ENCODE measurements around the gene RIMS1.
A peak's percentile ranks its signal among the peaks of the same experiment; 100 is the strongest.

DNA sequence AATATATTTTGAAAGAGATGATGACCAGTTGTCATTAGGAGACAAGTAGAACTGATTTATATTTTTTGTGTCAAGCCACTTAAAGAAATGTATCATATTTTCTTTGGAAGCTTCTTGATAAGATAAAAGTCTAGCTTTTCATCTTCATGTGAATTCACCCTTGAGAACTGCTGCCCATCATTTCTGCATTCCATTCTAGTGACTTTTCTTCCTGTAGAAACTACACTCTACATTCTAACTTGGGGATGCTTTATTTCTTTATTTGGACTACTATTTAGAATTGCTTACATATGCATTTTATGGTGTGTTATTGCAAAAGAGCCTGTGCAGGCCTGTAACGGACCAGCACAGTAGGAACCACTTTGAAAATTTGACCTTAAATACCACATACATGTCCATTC, 400.6 kb downstream of the RIMS1 start:
- TF ChIP-seq ZFP30 (CRISPR knock-in tag; IDR thresholded peaks at IDR 0.05) = no peak
- TF ChIP-seq ARNTL (CRISPR knock-in tag; IDR thresholded peaks at IDR 0.05; ENCODE audit: borderline replicate concordance, low read depth) = no peak
- TF ChIP-seq RARB (CRISPR knock-in tag; IDR thresholded peaks at IDR 0.05) = no peak
- 0 out of 2 replicates have a peak, but pooled peaks have one; percentile 35 for TF ChIP-seq ZFP3 (CRISPR knock-in tag; IDR thresholded peaks at IDR 0.05)
